NCI-H187 treated with DMSO at 0.1 percent for 48 hours (cell line): Measurements from ENCODE around the gene POTEF.
"Not testable (repeated sequence)": the region's sequence is repeated elsewhere in the genome, so short reads cannot be mapped to it uniquely, and the experiment has no call there.

Experiments
- DNase-seq: peaks from one replicate; lab custom pipeline; 2025; lab: John Stamatoyannopoulos, UW

POTEF gene

DNA sequence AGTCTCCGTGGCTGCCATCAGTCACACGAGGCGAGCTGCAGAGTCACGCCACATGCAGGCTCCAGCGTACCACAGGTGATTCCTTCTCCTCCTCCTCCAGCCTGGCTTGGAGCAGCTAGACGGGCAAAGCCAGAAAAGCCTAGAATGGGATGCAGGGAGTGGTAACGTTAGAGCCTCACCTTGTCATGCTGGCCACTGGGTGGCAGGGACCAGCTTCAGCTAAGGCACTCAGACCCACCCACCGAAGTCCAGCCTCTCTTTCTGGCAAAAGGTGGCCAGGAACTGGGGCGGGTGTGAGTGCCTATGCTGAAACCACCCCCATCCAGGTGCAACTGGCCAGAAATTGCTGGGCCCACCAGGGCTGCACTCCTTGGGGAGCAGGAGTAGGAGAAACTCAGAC is 1.3 kb downstream of the POTEF start:
- DNase-seq = not testable (repeated sequence)

DNA sequence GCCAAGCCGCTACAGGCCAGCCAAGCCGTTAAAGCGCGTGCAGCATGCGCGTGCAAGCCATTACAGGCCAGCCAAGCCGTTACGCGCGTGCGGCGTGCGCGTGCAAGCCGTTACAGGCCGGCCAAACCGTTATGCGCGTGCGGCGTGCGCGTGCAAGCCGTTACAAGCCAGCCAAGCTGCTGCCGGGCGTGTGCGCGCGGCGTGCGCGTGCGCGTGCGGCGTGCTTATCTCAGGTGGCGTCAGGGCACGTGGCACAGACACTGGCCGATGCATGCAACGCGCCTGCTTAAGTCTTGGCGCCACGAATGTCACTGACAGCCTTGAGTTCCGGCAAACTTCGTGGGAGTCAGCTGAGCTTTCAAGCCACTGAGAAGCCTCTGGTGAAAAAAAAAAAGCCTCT is 8.1 kb downstream of the POTEF start:
- not testable (repeated sequence) for DNase-seq

DNA sequence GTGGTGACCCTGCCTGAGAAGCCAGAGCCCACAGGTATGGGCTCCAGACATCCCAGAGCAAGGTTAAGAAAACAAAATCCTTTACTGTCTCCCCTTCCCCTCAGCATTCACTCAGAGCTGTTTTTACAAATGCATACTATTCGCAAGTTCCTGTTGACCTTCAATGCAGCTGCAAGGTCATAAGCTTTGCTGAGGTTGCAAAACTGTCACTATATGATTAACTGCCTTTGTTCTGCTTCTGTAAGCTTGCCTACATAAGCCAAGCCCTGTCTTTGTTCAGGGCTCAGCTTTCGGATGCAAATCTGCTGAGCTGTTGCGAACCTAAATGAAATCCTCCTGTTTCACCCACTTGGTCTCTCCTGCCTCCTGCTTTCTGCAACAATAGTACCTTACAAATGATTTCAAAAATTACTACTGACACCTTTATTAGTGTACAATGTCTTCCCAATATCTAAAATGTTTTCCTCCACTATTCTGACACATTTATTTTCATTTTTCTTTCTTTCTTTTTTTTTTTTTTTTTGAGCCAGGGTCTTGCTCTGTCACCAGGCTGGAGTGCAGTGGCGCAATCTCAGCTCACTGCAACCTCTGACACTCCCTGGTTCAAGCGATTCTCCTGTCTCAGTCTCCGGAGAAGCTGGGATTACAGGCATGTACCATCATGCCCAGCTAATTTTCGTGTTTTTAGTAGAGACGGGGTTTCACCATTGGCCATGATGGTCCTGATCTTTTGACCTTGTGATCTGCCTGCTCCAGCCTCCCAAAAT is 26.2 kb downstream of the POTEF start:
- not testable (repeated sequence) for DNase-seq

DNA sequence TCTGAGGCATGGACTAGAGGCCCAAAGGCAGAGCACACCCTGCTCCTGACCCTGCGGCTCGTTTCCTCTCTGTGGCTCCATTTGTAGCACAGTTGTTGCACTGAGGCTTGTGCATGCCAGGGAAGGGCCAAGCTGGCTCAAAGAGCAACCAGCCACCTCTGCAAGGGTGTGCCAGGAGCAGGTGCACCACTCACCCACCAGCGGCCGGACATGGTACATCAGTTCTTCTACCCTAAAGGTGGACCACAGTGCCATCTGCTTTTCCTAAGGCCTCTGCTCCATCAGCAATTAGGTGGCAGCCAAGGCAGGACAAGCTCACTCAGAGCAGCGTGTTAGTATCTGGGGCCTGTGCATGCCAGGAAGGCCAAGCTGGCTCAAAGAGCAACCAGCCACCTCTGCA is 66.4 kb downstream of the POTEF start:
- not testable (repeated sequence) for DNase-seq

DNA sequence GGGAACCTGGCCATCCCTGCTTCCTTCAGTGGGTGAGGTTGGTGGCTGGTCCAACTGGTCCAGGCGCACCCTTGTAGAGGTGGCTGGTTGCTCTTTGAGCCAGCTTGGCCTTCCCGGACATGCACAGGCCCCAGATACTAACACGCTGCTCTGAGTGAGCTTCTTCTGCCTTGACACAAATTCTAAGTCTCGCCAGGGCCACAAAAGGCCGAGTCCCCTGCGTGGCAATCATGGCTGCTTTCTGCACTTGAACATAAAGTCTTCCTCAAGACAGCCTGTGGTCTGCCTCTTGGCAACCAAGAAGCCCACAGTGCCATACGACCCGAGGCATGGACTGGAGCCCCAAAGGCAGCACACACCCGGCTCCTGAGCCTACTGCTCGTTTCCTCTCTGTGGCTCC is 69.0 kb downstream of the POTEF start:
- not testable (repeated sequence) for DNase-seq

DNA sequence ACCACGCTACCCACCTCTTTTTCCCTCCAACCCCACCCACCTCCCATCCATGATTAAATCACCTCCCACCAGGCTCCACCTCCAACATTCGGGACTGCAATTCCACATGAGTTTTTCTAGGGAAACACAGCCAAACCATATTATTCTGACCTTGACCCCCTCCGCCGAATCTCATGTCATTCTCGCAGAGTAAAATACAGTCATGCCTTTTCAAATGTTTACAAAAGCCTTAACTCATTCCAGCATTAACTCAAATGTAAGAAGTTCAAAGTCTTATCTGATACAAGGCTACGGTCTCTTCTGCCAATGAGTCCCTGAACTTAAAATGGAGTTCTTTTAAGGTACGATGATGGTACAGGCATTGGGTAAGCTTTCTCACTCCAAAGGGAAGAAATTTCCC is 72.7 kb downstream of the POTEF start:
- DNase-seq = not testable (repeated sequence)

DNA sequence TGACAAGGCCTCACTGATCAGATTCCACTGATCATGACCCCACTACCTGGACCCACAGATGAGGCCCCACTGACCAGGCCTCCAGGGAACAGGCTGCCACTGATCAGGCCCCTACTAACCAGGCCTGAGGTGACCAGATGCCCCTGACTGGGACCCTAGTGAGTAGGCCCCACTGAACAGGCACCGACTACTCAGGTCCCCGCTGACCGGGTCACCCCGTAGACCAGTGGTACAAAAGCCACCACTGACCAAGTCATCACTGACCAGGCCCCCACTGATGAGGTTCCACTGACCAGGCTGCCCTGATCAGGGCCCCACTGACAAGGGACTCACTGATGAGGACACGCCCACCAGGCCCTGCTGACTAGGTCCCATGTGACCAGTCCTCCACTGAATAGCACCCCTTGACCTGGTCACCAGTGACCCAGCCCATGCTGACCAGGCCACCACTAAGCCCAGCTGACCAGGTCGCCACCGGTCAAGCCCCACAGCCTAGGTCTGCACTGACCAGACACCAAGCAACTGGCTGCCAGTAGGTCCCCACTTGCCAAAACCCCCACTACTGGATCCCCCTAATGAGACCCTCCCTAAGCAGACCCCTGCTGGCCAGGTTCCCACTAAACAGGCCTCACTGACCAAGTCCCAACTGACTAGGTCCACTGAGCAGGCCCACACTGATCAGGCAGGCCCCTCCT is 75.7 kb downstream of the POTEF start:
- DNase-seq = not testable (repeated sequence)

DNA sequence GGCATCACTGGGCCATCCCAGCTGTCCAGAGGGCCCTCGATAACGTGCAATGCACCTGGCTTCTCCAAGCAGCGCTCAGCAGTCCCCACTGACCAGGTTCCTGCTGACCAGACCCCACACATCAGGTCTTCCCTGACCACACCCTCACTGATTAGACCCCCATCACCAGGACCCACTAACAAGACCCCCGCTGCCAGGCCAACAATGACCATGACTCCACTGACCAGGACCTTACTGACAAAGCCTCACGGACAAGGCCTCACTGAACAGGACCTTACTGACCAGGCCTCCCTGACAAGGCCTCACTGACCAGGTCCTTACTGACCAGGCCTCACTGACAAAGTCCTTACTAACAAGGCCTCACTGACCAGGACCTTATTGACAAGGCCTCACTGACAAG is 76.6 kb downstream of the POTEF start:
- not testable (repeated sequence) for DNase-seq

DNA sequence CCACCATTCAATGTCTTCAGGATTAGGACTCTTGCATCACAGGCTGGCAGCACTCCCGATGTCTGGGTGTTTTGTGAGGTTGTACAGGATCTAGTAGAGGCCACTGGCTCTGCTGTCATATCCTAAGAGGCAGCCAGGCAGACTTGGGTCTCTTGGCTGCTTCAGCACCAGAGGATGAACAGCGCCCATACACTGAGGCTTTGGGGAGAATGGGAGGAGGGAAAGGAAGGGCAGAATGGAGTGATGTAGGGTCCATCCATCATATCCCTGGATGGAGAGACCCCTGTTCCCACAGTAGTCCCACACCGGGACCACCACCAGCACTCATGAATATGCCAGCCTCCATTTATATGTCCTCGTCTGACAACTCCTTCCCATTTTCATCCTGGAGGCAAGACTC is 80.6 kb downstream of the POTEF start:
- DNase-seq = not testable (repeated sequence)

DNA sequence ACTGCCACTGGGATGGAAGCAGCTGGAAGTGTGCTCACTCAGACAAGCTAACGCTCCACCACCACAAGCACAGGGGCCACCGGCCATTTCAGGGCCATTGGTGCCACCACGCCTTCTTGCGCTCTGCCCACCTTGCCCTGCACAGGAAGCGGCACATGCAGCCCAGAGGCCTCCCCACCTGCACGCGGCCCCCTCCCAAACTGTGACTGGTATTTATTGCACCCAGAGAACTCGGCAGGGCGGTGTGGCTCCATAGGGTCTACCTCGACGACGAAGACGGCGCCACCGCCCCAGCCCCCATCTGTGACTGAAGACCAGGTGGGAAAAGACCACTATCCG is 90.8 kb downstream of the POTEF start:
- DNase-seq = not testable (repeated sequence)

DNA sequence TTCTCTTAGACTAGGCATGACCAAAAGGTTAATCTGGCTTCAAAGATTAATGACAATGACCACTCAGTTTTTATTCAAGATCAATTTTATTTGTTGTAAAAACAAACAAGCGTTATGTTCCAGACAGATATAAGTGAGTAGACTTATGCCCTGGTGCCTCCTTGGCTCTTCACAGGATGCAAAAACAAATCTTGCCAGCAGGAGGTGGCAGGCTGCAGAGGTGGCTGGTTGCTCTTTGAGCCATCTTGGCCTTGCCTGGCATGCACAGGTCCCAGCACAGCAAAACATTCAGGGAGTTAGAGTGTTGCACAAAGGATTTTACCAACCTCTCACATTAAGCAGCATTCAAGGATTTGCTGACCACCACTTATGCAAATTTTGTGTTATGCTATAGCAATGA is 103.1 kb downstream of the POTEF start:
- not testable (repeated sequence) for DNase-seq
